Ammon's horn (tissue), 1 donor: ENCODE data around the gene NARS2.
"Not testable (repeated sequence)": the region's sequence is repeated elsewhere in the genome, so short reads cannot be mapped to it uniquely, and the experiment has no call there.

Experiments
- DNase-seq: peaks from one replicate; pipeline ENCODE4 v3.0.0-alpha.2; 2016; ENCODE audit warnings: low spot score

Gene NARS2

DNA sequence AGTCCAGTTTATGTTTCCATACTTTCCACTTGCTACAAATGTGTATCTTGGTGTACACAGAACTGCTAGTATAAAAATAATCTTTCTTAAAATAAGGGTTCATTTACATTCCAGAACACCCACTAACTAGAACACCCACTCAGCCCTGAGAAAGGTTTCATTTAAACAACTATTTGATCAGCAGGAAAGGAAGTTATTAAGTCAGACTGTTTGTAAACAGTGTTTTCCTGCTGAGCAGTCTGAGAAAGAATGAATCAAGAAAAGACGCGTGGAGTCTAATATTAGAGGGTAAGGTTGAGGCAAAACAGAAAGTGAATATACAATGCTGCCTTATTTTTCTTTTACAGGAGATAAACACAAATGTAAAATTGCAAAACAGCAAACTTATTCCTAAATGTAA is 32.7 kb downstream of the NARS2 start:
- no peak for DNase-seq

DNA sequence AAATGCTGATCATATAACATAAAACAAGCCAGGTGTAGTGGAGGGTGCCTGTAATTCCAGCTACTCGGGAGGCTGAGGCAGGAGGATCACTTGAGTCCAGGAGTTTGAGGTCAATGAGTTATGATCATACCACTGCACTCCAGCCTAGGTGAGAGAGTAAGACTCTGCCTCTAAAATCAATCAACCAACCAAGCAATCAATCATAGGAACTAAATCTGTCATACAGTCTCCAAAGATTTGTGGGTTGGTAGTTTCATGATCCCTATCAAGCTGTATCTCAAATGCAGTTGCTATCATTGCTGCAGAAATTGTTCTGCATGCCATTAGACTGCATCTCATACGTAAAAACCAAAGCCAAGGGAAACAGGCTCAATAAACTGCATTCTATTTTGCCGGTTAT is 33.1 kb downstream of the NARS2 start:
- DNase-seq, result no peak

DNA sequence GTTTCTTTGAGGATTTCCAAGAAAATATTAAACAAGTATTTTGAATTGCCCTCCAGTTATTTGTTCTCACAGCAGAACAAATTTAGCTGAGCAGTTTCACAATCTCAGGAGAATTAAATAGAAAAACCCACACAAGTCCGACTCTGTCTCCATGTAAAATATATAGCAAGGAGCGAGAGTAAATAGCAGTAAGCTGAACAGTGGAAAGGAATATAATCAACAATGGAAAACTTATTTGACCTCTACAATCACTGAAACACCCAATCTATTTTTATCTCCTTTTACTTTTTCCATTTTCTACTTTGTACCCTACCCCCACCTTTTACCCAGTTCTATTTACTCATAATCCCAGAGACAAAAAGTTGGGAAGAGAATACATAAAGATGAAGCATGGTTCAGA is 34.4 kb downstream of the NARS2 start:
- no peak for DNase-seq

DNA sequence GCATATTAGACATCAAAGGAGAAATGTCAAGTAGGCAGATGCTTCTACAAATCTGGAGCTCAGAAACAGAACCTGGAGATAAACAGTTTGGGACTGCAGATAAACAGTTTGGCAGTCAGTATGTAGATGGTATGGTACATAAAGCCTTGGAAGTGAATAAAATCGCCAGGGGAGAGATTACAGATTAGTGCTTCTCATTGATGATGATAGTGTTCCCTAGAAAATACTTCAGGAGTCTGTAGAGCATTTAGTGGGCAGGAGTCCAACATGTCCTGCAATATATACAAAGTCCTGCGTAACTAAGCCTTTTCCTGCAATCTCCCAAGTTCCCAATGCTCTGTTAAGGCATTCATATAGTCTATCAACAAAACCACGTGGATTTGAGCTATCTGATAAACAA is 35.2 kb downstream of the NARS2 start:
- no peak for DNase-seq

DNA sequence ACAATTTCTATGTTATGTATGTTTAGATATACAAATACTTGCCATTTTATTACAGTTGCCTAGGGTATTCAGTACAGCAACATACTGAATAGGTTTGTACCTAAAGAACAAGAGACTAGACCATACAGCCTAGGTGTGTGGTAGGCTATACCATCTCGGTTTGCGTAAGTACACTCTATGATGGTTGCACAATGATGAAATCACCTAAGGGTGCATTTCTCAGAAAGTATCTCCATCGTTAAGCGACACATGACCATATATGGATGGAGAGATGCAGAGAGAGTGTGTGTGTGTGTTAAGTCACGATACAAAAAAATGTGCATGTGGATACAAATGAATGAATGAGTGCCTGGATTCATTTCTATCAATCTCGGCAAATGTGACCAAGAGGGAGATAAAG is 37.7 kb downstream of the NARS2 start:
- DNase-seq, result no peak

DNA sequence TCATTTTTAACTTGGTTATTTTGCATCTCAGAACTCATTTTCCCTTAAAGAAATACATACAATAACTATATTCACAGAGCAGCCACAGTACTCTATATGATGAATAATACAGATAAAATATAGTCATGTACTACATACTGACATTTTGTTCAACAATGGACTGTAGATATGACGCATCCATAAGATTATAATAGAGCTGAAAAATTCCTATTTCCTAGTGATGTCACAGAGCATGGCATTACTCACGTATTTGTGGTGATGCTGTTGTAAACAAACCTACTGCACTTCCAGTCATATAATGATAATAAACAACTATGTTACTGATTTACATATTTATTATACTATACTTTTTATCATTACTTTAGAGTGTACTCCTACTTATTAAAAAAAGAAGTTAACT is 38.7 kb downstream of the NARS2 start:
- DNase-seq, result no peak

DNA sequence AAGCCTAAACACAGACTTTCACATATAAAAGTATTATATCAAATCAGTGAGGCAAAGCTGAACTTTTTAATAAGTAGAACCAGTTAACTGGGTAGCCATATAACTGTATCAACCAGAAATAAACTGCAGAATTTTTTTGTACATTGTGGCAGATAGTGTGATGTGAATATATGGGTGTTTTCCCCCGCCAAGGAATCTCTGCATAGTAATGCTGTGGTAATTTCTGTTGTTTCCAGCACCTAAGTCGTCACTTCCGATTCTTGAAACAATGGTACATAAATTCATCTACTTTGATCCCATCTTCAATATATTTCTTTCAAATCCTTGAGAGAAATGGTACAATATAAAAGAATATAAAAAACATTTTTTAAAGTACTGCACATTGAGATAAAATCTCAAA is 39.6 kb downstream of the NARS2 start:
- no peak for DNase-seq

DNA sequence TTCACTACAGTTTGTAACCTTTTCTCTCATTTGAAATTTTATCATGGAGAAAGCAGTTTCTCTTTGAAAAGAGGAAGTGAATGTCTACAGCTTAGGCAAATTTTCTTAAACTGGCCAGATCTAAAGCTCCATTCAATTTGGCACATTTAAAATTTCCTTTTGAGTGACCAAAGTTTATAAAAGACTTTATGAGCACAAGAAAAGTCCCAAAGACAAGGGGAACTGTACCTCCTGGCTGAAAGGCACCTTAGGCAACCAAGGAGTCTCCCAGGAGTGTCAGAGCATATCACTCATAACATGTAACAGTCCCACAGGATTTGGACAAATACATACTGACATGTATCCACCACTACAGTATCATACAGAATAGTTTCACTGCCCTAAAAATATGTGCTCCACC is 41.3 kb downstream of the NARS2 start:
- no peak for DNase-seq

DNA sequence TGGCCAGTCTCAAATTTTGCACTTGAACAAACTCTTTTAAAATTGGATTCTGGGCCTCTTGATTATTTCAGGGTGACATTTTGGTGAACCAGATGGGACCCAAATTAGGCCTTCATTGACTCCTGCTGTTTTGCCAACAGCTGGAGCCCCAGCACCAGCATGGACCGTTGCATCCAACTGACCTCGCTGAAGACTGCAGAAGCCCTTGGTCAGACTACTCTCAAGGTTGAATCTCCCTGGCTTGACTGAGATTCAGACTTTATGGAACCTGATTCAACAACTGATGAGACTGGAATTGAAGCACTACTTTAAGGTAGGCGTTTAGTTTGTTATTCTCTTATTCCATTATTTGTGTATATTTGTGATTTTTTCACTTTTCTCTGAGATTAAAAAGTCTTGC is 41.7 kb downstream of the NARS2 start:
- DNase-seq, result no peak

DNA sequence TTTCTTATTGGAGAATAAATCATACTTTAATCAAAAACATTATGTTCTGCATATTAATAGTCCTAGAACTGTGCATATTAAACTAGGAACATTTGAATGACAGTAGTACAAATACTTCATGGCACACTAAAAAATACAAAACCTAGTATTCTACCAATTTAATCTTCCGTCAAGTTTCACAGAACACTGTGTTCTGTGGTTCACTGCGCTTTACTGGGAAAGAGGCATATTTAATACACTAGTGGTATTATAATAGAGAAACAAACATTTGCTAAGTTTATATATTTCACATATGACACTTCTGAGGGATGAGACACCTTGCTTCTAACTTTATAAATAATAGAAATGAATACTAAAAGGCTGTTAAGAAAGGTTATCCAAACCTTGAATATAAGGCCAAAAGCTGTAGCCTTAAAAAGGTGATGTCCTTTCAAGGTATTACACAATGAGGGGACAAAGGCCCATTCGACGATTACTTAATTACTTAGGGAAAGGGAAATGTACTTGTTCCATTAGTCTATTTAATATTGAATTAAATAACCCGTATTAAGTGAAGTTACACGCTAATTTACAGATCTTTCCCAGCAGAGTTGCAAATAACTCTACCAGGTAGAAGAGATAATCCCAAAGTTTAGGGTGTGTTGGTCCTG is 48.0 kb downstream of the NARS2 start:
- no peak for DNase-seq

DNA sequence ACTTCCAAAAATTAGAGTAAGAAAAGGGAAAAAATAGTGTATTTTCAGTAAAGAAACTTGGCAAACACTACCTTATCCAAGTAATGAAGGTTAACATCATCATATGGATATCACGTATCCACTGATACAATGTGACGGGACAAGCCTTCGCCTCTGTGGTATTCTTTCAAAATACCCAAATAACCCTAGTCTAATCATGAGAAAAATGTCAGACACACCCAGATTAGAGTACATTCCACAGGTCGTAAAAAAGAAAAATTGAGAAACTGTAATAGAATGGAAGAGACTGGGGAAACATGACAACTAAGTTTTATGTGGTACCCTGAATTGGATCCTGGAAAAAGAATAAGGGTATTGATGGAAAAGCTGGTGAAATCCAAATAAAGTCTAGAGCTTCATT is 48.9 kb downstream of the NARS2 start:
- DNase-seq, result no peak

DNA sequence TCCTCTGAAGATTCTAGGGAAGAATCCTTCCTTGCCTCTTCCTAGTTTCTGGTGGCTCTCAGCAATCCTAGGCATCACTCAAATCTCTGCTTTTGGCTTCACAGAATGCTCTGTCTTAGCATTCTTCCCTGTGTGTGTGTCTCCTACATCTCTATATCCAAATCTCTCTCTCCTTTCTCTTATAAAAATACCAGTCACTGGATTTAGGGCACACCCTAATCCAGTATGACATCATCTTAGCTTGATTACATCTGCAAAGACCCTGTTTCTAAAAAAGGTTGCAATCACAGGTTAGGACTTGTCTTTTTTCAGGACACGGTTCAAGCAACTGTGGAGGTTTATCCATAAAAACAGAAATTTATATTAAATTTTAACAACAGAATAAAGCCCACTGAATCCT is 54.4 kb downstream of the NARS2 start:
- DNase-seq, result no peak

DNA sequence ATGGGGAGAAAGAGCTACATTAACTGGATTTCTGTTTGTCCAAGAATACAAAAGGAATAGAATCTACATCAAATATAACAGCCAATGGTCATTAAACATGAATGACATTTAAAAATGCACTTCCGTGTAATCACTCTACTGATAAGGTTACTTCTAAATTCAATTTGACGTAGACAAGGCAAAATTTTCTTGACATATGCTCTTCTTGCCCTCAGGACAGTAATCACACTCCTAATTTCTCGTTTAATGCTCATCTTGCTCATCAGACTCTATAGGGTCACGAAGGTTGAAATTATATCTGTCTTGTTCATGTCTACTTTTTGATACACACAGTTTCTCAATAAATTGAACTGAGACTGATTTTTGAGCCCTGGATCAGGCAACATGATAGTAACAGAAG is 58.4 kb downstream of the NARS2 start:
- DNase-seq, result no peak

DNA sequence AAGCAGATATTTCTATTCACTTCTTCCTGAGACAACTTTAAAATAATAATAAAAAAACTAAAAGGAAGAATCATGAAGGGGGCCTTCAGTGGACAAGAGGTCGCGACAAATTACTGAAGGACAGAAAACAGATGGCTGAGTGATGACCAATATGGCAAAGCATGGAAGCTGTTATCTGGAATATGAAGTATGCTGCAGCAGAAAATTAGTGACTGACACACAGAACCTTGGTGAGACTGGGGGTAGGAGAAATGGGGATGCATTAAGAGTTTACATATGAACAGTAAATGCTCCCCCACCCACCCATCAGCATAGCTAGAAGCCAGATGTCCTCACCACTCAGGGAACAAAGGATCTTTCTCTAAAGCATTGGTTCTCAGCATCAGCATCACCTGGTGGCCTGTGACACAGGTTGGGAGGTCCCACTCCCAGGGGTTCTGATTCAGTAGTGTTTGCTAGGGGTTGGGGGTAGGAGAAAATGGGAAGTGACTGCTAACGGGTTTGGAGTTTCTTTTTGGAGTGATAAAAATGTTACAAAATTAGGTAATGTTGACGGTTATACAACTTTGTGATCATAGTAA is 59.7 kb downstream of the NARS2 start:
- no peak for DNase-seq

DNA sequence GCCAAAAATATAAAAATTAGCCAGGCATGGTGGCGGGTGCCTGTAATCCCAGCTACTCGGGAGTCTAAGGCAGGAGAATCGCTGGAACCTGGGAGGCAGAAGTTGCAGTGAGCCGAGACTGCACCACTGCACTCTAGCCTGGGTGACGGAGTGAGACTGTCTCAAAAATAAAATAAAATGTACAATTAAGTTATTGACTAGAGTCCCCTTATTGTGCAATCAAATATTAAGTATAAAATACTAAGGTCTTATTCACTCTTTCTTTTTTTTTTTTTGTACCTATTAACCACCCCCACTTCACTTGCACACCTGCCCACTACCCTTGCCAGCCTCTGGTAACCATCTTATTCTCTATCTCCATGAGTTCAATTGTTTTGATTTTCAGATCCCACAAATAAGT is 61.6 kb downstream of the NARS2 start:
- not testable (repeated sequence) for DNase-seq

DNA sequence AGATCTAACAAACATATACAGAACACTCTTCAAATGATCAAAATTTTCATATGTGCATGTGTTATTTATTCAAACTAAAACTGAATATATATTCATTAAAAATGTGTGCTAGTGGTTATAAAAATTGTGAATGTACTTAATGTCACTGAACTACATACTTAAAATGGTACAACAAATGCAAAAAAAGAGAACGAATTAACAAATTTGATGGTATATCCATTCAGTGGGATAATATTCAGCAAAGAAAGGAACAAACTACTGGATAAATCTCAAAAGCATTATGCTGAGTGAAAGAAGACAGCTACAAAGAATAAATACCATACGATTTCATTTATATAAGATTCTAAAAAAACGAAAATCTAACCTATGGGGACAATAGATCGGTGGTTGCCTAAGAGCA is 64.1 kb downstream of the NARS2 start:
- no peak for DNase-seq

DNA sequence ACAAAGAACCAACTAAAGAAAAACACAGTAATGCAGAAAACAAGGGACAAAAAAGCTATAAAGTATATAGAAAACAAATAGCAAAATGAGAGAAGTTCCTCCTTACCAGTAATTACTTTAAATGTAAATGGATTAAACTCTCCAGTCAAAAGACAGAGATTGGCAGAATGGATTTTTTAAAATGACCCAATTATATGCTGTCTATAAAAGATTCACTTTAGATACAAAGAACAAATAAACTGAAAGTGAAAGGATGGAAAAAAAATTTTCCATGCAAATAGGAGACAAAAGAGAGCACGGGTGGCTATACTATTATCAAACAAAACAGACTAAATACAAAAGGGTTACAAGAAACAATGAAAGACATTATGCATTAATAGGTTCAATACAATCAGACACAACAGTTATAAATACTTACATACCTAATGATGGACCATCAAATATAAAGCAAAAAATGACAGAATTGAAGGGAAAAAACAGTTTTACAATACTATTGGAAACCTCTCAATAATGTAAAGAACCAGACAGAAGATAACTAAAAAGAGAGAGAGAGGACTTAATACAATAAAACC is 64.6 kb downstream of the NARS2 start:
- DNase-seq, result no peak

DNA sequence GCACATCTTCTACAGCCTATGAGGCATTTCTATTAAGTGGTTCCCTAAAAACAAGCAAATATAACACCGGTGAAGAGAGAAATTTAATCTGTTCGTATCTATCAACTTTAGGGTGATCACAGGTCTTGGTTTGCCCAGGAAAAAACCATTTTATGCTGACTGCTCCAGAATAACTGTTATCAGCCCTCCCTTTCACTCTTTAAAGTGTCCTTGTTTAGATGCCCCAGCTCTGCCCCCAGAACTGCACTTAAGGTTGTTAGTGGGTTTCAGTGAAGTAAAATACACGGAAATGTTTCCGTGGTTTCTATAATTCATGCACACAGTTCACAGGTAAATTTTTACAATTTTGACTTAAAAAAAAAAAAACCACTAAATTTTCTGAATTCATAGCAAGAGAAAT is 70.0 kb downstream of the NARS2 start:
- DNase-seq, result no peak

DNA sequence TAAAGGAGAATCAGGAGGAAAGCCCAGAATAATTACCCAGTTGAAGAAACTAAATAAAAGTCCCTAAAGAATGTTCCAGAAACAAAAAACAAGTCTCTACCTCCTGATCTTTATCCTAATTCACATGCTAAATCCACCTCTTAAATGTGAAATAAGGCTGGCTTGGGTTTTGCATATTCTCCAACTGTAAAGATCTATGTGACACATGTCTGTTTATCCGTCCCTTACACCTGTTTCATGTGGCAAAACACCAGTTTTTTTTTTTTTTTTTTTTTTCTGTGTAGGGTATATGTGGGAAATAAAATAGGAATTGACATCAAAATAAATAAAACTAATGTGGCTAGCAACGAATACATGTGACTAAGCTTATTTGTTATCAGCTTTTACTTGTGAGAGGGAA is 70.5 kb downstream of the NARS2 start:
- DNase-seq, result no peak

DNA sequence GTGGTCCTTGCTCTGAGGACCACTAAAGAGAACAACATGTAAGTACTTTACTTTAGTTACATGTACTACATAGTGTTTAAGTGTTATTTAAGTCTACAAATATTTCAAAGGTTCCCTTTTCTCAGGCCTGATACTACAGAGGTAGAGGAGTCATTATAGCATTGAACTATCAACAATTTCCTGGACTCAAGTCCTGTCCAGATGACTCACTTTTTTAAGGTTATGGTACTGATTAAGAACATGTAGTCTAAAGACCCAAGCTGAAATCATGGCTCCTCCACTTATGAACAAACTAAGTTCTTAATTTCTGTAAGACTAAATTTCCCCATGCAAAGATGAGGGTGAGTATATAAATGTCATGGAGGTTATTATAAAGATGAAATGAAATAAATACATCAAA is 74.7 kb downstream of the NARS2 start:
- no peak for DNase-seq

DNA sequence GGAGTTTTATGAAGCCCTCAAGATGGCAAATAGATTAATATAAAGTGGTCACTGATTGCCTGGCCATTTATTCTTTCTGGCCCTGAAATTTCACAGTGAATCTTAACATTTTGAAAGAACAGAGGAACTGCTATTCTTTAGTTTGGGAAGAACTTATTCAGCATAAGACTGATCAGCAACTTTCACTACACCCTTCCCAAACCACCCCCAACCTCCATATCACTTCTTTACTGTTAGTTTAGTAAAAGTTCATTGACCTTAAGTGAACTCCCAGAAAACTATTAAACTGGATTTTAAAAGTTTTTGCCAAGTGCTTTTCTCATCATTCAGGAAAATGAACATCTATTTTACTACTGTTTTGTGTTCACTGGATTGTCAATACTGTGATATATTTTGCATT is 77.4 kb downstream of the NARS2 start:
- no peak for DNase-seq

DNA sequence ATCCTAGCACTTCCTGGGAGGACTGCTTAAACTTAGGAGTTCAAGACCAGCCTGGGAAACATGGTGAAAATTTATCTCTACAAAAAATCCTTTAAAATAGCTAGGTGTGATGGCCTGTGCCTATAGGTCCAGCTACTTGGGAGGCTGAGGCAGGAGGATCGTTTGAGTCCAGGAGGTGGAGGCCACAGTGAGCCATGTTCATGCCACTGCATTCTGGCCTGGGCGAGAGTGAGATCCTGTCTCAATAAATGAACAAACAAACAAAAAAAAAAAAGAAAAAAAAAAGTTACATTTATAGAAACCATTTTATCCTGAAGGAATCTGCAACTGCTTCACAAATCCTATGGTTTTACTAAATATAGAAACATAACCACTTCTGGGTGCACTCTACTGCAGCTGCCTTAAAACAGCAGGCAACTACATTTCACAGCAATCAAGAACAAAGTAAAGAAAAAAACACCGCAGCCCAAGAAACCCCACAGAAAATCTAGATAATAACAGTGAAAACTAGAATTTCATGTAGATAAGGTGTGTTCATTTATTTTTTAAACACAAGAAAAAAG is 81.2 kb downstream of the NARS2 start:
- no peak for DNase-seq

DNA sequence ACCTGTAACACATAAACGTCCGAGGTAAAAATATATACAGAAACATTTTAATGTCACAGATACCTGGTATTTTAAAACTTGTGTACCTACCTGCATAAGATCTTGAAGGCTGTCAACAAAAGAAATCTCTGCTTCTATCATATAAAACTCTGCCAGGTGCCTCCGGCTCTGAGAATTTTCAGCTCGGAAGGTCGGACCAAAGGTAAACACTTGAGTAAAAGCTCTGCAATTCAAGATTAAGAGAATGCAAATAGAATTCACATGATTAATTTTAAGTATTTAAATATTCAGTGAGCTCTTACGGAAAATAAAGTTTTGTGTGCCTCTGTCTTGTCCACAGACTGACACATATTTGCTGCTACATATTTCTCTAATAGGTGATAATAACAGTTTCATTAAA is 81.7 kb downstream of the NARS2 start:
- no peak for DNase-seq

DNA sequence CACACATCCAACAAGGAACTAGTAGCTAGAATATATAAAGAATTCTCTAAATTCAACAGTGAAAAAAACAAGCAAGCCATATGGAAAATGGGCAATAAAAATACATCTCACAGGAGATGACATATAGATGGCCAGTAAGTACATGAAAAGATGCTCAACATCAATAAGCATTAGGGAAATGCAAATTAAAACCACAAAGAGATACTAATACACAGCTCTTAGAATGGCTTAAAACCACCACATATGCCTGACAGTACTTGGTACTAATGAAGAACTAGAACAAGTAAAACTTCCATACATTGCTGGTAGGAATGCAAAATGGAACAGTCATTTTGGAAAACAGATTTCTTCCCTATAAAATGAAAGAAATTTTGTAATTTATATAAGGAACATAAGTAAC is 85.5 kb downstream of the NARS2 start:
- DNase-seq, result no peak
